ENCODE results near the gene ZC3H7A. TPM values are rescaled to one million over a fixed set of nuclear protein-coding genes. Genes with fewer than 3 reads are reported as not detected.
A peak's percentile ranks its signal among the peaks of the same experiment; 100 is the strongest.

ZC3H7A gene
- total and polyA plus RNA-seq, 10 of the 15 experiments (the other 5 are each of a cell fraction or from before 2014, with no cell fraction given), result 46.3 to 188 (median 68.6) TPM

- TF ChIP-seq ZNF687 (IDR thresholded peaks at IDR 0.05) (0 out of 2 replicates have a peak, but pooled peaks have one; percentile 29), CREM (IDR thresholded peaks at IDR 0.05; ENCODE audit: low read depth) (no peak), IKZF1 (conservative IDR thresholded peaks at IDR 0.05) (peak; percentile 43), NR2C2 (IDR thresholded peaks at IDR 0.05; ENCODE audit: borderline replicate concordance, control insufficient read depth, insufficient read length, low read depth) (no peak), BHLHE40 (IDR thresholded peaks at IDR 0.05; ENCODE audit: borderline replicate concordance in 1 of 2, low read depth in 2 of 2, low read length in 1 of 2) (no peak), PAX8 (IDR thresholded peaks at IDR 0.05) (no peak), YY1 (IDR thresholded peaks at IDR 0.05; ENCODE audit: low read depth, low read length) (no peak; the same call in 1 of the 2 replicates), MTA2 (IDR thresholded peaks at IDR 0.05; ENCODE audit: low read depth) (peak; percentile 24; the same call in 1 of the 2 replicates), ASH2L (IDR thresholded peaks at IDR 0.05; ENCODE audit: borderline replicate concordance, low read depth) (0 out of 2 replicates have a peak, but pooled peaks have one; percentile 23), ZBTB40 (IDR thresholded peaks at IDR 0.05; ENCODE audit: borderline replicate concordance) (0 out of 2 replicates have a peak, but pooled peaks have one; percentile 19), HDAC6 (IDR thresholded peaks at IDR 0.05; ENCODE audit: unreplicated experiment) (no peak), IKZF2 (IDR thresholded peaks at IDR 0.05) (0 out of 4 replicates have a peak, but pooled peaks of 1 of the 2 experiments have one; percentile 14), MTA3 (IDR thresholded peaks at IDR 0.05; ENCODE audit: borderline replicate concordance, low read length) (no peak), GATAD2B (conservative IDR thresholded peaks at IDR 0.05; ENCODE audit: low read depth) (peak; percentile 44; the same call in 1 of the 2 replicates)
- TF ChIP-seq, protein P1, sequence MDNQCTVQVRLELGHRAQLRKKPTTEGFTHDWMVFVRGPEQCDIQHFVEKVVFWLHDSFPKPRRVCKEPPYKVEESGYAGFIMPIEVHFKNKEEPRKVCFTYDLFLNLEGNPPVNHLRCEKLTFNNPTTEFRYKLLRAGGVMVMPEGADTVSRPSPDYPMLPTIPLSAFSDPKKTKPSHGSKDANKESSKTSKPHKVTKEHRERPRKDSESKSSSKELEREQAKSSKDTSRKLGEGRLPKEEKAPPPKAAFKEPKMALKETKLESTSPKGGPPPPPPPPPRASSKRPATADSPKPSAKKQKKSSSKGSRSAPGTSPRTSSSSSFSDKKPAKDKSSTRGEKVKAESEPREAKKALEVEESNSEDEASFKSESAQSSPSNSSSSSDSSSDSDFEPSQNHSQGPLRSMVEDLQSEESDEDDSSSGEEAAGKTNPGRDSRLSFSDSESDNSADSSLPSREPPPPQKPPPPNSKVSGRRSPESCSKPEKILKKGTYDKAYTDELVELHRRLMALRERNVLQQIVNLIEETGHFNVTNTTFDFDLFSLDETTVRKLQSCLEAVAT (IDR thresholded peaks at IDR 0.05), result peak; percentile 85
- TF ChIP-seq, protein P2, sequence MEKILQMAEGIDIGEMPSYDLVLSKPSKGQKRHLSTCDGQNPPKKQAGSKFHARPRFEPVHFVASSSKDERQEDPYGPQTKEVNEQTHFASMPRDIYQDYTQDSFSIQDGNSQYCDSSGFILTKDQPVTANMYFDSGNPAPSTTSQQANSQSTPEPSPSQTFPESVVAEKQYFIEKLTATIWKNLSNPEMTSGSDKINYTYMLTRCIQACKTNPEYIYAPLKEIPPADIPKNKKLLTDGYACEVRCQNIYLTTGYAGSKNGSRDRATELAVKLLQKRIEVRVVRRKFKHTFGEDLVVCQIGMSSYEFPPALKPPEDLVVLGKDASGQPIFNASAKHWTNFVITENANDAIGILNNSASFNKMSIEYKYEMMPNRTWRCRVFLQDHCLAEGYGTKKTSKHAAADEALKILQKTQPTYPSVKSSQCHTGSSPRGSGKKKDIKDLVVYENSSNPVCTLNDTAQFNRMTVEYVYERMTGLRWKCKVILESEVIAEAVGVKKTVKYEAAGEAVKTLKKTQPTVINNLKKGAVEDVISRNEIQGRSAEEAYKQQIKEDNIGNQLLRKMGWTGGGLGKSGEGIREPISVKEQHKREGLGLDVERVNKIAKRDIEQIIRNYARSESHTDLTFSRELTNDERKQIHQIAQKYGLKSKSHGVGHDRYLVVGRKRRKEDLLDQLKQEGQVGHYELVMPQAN (conservative IDR thresholded peaks at IDR 0.05), result 0 out of 2 replicates have a peak, but pooled peaks have one; percentile 46
These were observed 562 bp downstream of the ZC3H7A start (continued) for GRCh38 chr16:11796227-11797165.
